H1 (cell line): ENCODE results near the gene IKZF3. TPM values are rescaled to one million over a fixed set of nuclear protein-coding genes. Genes with fewer than 3 reads are reported as not detected.

Experiments
- CTCF ChIA-PET: fragments of 300-600 bp; sonication (Branson Sonifier 250); formaldehyde crosslinking; loops from one replicate; lab custom pipeline; 2021; ENCODE audit not compliant: partially characterized antibody; lab: Charles Lee
- POLR2A ChIA-PET: fragments of 300-600 bp; sonication (Branson Sonifier 250); formaldehyde crosslinking; loops from one replicate; lab custom pipeline; 2021; ENCODE audit warnings: inconsistent platforms; ENCODE audit not compliant: partially characterized antibody; lab: Charles Lee
- DNase-seq, 2 experiments: peaks; one replicate each; pipeline versions ENCODE4 v3.0.0 to v3.0.0-alpha.2; 2010 to 2022; ENCODE audit warnings: low spot score in 2 of 2, low read depth in 1 of 2, mixed read lengths in 1 of 2
- FAIRE-seq: peaks from 2 replicates; lab custom pipeline; 2011; peaks lifted over from hg19 to GRCh38; lab: Jason Lieb, UNC
- H2AFZ ChIP-seq: 2 replicates; pipeline ENCODE4 v1.8.1; 2012; ENCODE audit warnings: low read length, inconsistent platforms
- H2AK5ac ChIP-seq: 2 replicates; pipeline ENCODE4 v1.6.1; 2013; ENCODE audit warnings: low read depth, low read length
- H2BK120ac ChIP-seq: replicated peaks from 2 replicates; pipeline ENCODE3; 2013; ENCODE audit warnings: low read depth, low read length, inconsistent platforms
- H2BK12ac ChIP-seq: 2 replicates; pipeline ENCODE4 v1.6.1; 2013; ENCODE audit warnings: low read depth, low read length
- H2BK15ac ChIP-seq: 2 replicates; pipeline ENCODE4 v1.6.1; 2013; ENCODE audit warnings: low read length
- H2BK20ac ChIP-seq: 2 replicates; pipeline ENCODE4 v1.6.1; 2013; ENCODE audit warnings: low read length
- H2BK5ac ChIP-seq: 2 replicates; pipeline ENCODE4 v1.6.1; 2013; ENCODE audit warnings: low read depth, low read length
- H3K14ac ChIP-seq: 2 replicates; pipeline ENCODE4 v1.6.1; 2013; ENCODE audit warnings: inconsistent platforms; ENCODE audit not compliant: insufficient read length
- H3K18ac ChIP-seq: 2 replicates; pipeline ENCODE4 v1.6.1; 2013; ENCODE audit warnings: low read length; ENCODE audit errors: extremely low read depth
- H3K23ac ChIP-seq: 2 replicates; pipeline ENCODE4 v1.6.1; 2013; ENCODE audit warnings: inconsistent platforms; ENCODE audit not compliant: insufficient read length
- H3K23me2 ChIP-seq: 2 replicates; pipeline ENCODE4 v1.6.1; 2013; ENCODE audit warnings: low read depth, low read length
- H3K27ac ChIP-seq: 2 replicates; pipeline ENCODE4 v1.6.1; 2011; ENCODE audit warnings: low read depth, low read length, inconsistent platforms
- H3K27me3 ChIP-seq, 4 experiments: replicated peaks in 1 of 4; 1 replicate in 1 of 4; 2 replicates in 3 of 4; pipeline versions ENCODE4 v1.6.1 to v1.8.1; 2011 to 2013; ENCODE audit warnings: low read length in 3 of 4, mild to moderate bottlenecking in 3 of 4, inconsistent platforms in 2 of 4, mixed read lengths in 2 of 4, moderate library complexity in 1 of 4; ENCODE audit not compliant: control insufficient read depth in 3 of 4, insufficient read depth in 3 of 4; ENCODE audit errors: extremely low read depth in 1 of 4
- H3K36me3 ChIP-seq, 4 experiments: 2 replicates each; pipeline versions ENCODE4 v1.6.1 to v1.8.1; 2011 to 2013; ENCODE audit warnings: mild to moderate bottlenecking in 4 of 4, low read length in 3 of 4, moderate library complexity in 2 of 4, control low read depth in 1 of 4, inconsistent platforms in 1 of 4; ENCODE audit not compliant: insufficient read depth in 4 of 4, control insufficient read depth in 2 of 4
- H3K4ac ChIP-seq: replicated peaks from 2 replicates; pipeline ENCODE3; 2013; ENCODE audit warnings: low read length, low read depth, mixed read lengths, inconsistent platforms; ENCODE audit not compliant: insufficient read length
- H3K4me1 ChIP-seq, 4 experiments: replicated peaks in 1 of 4; 1 replicate in 1 of 4; 2 replicates in 3 of 4; pipeline versions ENCODE4 v1.6.1 to v1.8.1; 2011 to 2013; ENCODE audit warnings: low read length in 3 of 4, inconsistent platforms in 2 of 4, mixed read lengths in 1 of 4; ENCODE audit not compliant: insufficient read depth in 4 of 4, control insufficient read depth in 3 of 4
- H3K4me2 ChIP-seq, 2 experiments: 2 replicates each; pipeline versions ENCODE4 v1.6.1 to v1.8.1; 2011 to 2013; ENCODE audit warnings: low read depth in 2 of 2, low read length in 2 of 2, control low read depth in 1 of 2, inconsistent platforms in 1 of 2, mild to moderate bottlenecking in 1 of 2; ENCODE audit not compliant: insufficient read depth in 1 of 2
- H3K4me3 ChIP-seq, 4 experiments: fragments of 200-600, 300-600 bp in 1 of 4; sonication (generic), shearing (Covaris generic), sonication (Bioruptor Twin) in 1 of 4; 2 replicates each; pipeline versions ENCODE4 v1.5.1 to v1.8.1; 2011 to 2016; ENCODE audit warnings: low read length in 4 of 4, low read depth in 3 of 4, control low read depth in 2 of 4, inconsistent platforms in 2 of 4, mild to moderate bottlenecking in 2 of 4, mixed read lengths in 1 of 4, moderate library complexity in 1 of 4; ENCODE audit not compliant: insufficient read depth in 2 of 4; ENCODE audit errors: extremely low read depth in 1 of 4
- H3K56ac ChIP-seq: replicated peaks from 2 replicates; pipeline ENCODE3; 2013; ENCODE audit warnings: low read depth, mild to moderate bottlenecking, mixed read lengths, low read length, inconsistent platforms; ENCODE audit not compliant: insufficient read length
- H3K79me1 ChIP-seq: 2 replicates; pipeline ENCODE4 v1.6.1; 2013; ENCODE audit warnings: low read depth, low read length, control low read depth
- H3K79me2 ChIP-seq, 2 experiments: 2 replicates each; pipeline versions ENCODE4 v1.6.1 to v1.8.1; 2012 to 2013; ENCODE audit warnings: low read length in 2 of 2, mild to moderate bottlenecking in 2 of 2, inconsistent platforms in 1 of 2; ENCODE audit not compliant: insufficient read depth in 2 of 2, control insufficient read depth in 1 of 2
- H3K9ac ChIP-seq, 4 experiments: replicated peaks in 1 of 4; 1 replicate in 1 of 4; 2 replicates in 3 of 4; pipeline versions ENCODE4 v1.6.1 to v1.8.1; 2011 to 2013; ENCODE audit warnings: low read depth in 3 of 4, low read length in 3 of 4, control low read depth in 2 of 4, mild to moderate bottlenecking in 2 of 4, moderate library complexity in 2 of 4, inconsistent platforms in 1 of 4; ENCODE audit errors: extremely low read depth in 1 of 4
- H3K9me3 ChIP-seq, 2 experiments: 2 replicates each; pipeline versions ENCODE4 v1.6.1 to v1.8.1; 2012 to 2013; ENCODE audit warnings: mild to moderate bottlenecking in 2 of 2, moderate library complexity in 2 of 2, control low read depth in 1 of 2, inconsistent platforms in 1 of 2, low read depth in 1 of 2, low read length in 1 of 2, mixed read lengths in 1 of 2; ENCODE audit not compliant: insufficient read depth in 2 of 2
- H4K20me1 ChIP-seq, 2 experiments: replicated peaks in 1 of 2; 2 replicates each; pipeline versions ENCODE3 to v1.8.1; 2011 to 2013; ENCODE audit warnings: inconsistent platforms in 2 of 2, low read length in 2 of 2, mild to moderate bottlenecking in 1 of 2; ENCODE audit not compliant: insufficient read depth in 2 of 2, control insufficient read depth in 1 of 2
- H4K5ac ChIP-seq: 2 replicates; pipeline ENCODE4 v1.6.1; 2013; ENCODE audit warnings: low read length, low read depth, mixed read lengths, inconsistent platforms; ENCODE audit not compliant: insufficient read length
- H4K8ac ChIP-seq: 2 replicates; pipeline ENCODE4 v1.8.0; 2013; ENCODE audit warnings: mild to moderate bottlenecking, moderate library complexity, low read length, inconsistent platforms; ENCODE audit not compliant: insufficient read depth; ENCODE audit errors: extremely low read depth
- H4K91ac ChIP-seq: replicated peaks from 2 replicates; pipeline ENCODE3; 2013; ENCODE audit warnings: low read length, mixed read lengths, inconsistent platforms; ENCODE audit not compliant: insufficient read length
- CTBP2 ChIP-seq: IDR thresholded peaks from 2 replicates; pipeline ENCODE4 v1.7.0; 2011; ENCODE audit warnings: borderline replicate concordance, mild to moderate bottlenecking, moderate library complexity, mixed read lengths, low read length; ENCODE audit not compliant: insufficient read depth, insufficient read length
- MAFK ChIP-seq: IDR thresholded peaks from 2 replicates; pipeline ENCODE4 v1.6.1; 2012; ENCODE audit warnings: low read depth, mild to moderate bottlenecking, improper control_type of control experiment, low read length
- SP4 ChIP-seq: IDR thresholded peaks from 2 replicates; pipeline ENCODE4 v1.6.1; 2012; ENCODE audit warnings: low read length, inconsistent platforms
- WGBS, 2 experiments: shearing (Covaris generic) in 1 of 2; methylation state at CpG; one replicate each; pipeline versions ENCODE4 v1.1.6 to v1.1.7; 2013 to 2015; ENCODE audit warnings: low lambda C conversion rate in 2 of 2, mixed read lengths in 2 of 2, inconsistent platforms in 1 of 2, low coverage in 1 of 2, missing lambda C conversion rate in 1 of 2; ENCODE audit not compliant: insufficient replicate concordance in 2 of 2, insufficient coverage in 1 of 2, insufficient read length in 1 of 2; ENCODE audit errors: extremely low coverage in 1 of 2, missing lambda C conversion rate in 1 of 2; 5-methylcytosine and 5-hydroxymethylcytosine counted together
- polyA plus RNA-seq, 7 experiments: library from polyadenylated mRNA; depleted of rRNA in 3 of 7; stranded (reverse) in 5 of 7; unstranded in 2 of 7; fragments of >200 nt in 5 of 7; fragments of 200-250 nt in 2 of 7; gene quantifications; 1 replicate in 5 of 7; 2 replicates in 1 of 7; 4 replicates in 1 of 7; pipeline versions ENCODE4 v1.2.1 to v1.2.3, GENCODE V29; 2011 to 2013; ENCODE audit warnings: missing spikeins in 2 of 7, mixed read lengths in 2 of 7
- total RNA-seq: library from RNA; stranded (reverse); fragmentation: NEBNext Ultra II Directional; extraction: Animal tissue kit (Norgen Biotek cat#: 25700); gene quantifications from 2 replicates; pipeline ENCODE4 v1.2.1, GENCODE V29; 2021
- TF ChIP-seq, protein P1 (sequence below), 3 experiments: IDR thresholded peaks; 1 replicate in 2 of 3; 2 replicates in 1 of 3; pipeline versions ENCODE4 v1.5.1 to v1.6.1; 2011; ENCODE audit warnings: low read length in 3 of 3, mild to moderate bottlenecking in 3 of 3, inconsistent platforms in 2 of 3, low read depth in 1 of 3, moderate library complexity in 1 of 3; ENCODE audit not compliant: insufficient read depth in 1 of 3; ENCODE audit errors: control extremely low read depth in 1 of 3

The IKZF3 gene
- total and polyA plus RNA-seq, 2 of the 8 experiments (the other 6 are each of a cell fraction or from before 2014, with no cell fraction given), result 0.23 to 0.56 TPM

DNA sequence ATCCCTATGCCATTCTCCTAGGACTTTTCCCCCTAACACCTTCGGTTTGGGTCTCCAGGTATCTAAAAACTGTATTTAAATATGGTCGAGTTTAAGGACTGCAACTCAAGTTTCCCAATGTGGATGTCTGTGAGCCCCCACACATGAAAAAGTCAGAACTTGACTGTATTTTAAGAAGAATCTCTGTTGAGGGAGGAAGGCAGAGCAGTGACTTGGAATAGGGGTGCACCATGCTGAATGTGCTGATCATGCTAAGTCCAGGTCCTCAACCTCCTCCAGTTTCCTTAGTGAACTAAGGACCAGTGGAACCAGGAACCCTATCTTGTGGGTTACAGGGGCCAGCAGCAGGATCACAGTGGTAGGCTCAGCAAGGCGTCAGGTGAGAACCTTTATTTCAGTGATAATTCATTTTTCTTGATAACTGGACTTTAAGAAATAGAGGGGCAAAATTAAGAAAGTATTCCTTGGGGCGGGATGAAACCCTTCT is 106.9 kb downstream of the IKZF3 start:
- no peak overlapping the region for H3K14ac ChIP-seq
- H3K18ac ChIP-seq, result no peak overlapping the region
- H4K5ac ChIP-seq, result no peak overlapping the region
- no peak overlapping the region for H2BK120ac ChIP-seq
- no peak overlapping the region for H3K23ac ChIP-seq
- no peak overlapping the region for H2AFZ ChIP-seq
- TF ChIP-seq CTBP2 (no peak), SP4 (no peak), MAFK (no peak)
- TF ChIP-seq, protein P1, sequence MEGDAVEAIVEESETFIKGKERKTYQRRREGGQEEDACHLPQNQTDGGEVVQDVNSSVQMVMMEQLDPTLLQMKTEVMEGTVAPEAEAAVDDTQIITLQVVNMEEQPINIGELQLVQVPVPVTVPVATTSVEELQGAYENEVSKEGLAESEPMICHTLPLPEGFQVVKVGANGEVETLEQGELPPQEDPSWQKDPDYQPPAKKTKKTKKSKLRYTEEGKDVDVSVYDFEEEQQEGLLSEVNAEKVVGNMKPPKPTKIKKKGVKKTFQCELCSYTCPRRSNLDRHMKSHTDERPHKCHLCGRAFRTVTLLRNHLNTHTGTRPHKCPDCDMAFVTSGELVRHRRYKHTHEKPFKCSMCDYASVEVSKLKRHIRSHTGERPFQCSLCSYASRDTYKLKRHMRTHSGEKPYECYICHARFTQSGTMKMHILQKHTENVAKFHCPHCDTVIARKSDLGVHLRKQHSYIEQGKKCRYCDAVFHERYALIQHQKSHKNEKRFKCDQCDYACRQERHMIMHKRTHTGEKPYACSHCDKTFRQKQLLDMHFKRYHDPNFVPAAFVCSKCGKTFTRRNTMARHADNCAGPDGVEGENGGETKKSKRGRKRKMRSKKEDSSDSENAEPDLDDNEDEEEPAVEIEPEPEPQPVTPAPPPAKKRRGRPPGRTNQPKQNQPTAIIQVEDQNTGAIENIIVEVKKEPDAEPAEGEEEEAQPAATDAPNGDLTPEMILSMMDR (IDR thresholded peaks at IDR 0.05; ENCODE audit: control extremely low read depth in 1 of 3, insufficient read depth in 1 of 3, low read depth in 1 of 3, low read length in 3 of 3), result no peak
- H3K36me3 ChIP-seq, result no peaks in the 10 kb centered on the region
- peaks cover 0 to 3% (median 2%) of the 10 kb centered on the region in 4 experiments; a peak in 2 of 7 replicates for H3K27me3 ChIP-seq
- no peak overlapping the region for H4K8ac ChIP-seq
- FAIRE-seq, result no peak
- H3K9me3 ChIP-seq, result no peaks in the 10 kb centered on the region
- no peak overlapping the region for H4K91ac ChIP-seq
- DNase-seq, result no peak
- 85% methylated on average over 4 of the region's 4 CpGs; no CpG with 5 or more reads in 1 of the 2 experiments for WGBS, 2 experiments
- H2BK15ac ChIP-seq, result no peak overlapping the region
- no peak overlapping the region for H2AK5ac ChIP-seq
- no peak overlapping the region for H3K4ac ChIP-seq
- no peak overlapping the region for H3K4me2 ChIP-seq
- POLR2A ChIA-PET, result no interaction called here
- no peak overlapping the region for H2BK20ac ChIP-seq
- H3K79me1 ChIP-seq, result no peaks in the 10 kb centered on the region; the same call in 1 of the 2 replicates
- no peak overlapping the region for H2BK5ac ChIP-seq
- H4K20me1 ChIP-seq, result no peaks in the 10 kb centered on the region
- no peak overlapping the region for H2BK12ac ChIP-seq
- no peak overlapping the region for H3K56ac ChIP-seq
- H3K4me1 ChIP-seq, result peaks cover 8 to 15% (median 12%) of the 10 kb centered on the region in 4 experiments
- no peak overlapping the region for H3K4me3 ChIP-seq
- H3K9ac ChIP-seq, result no peak overlapping the region
- H3K23me2 ChIP-seq, result peaks cover 10% of the 10 kb centered on the region; the same call in 1 of the 2 replicates
- no peak overlapping the region for H3K27ac ChIP-seq
- CTCF ChIA-PET, result interaction anchor here (1.1 to 8.2 kb wide), 4 partner anchors 28 to 136 kb away, joined by 3 to 102 read pairs (median 8); no protein-coding TSS in a partner anchor
- no peaks in the 10 kb centered on the region for H3K79me2 ChIP-seq
